Tibial nerve (tissue), 4 donors: ENCODE measurements around the gene TMEM44.

Experiments used
- CTCF ChIP-seq, 5 experiments: fragments of 200-600 bp in 3 of 5; fragments of 450-650 bp in 2 of 5; sonication (generic) in 3 of 5; IDR thresholded peaks; one replicate each; pipeline ENCODE4 v1.5.1; 2016 to 2019; ENCODE audit warnings: antibody characterized with exemption in 5 of 5, mild to moderate bottlenecking in 3 of 5, moderate library complexity in 2 of 5
- EP300 ChIP-seq, 2 donors: sonication (generic); formaldehyde crosslinking; IDR thresholded peaks; one replicate each; pipeline ENCODE4 v1.6.1; 2017; ENCODE audit warnings: antibody characterized with exemption in 2 of 2, mild to moderate bottlenecking in 1 of 2
- POLR2A ChIP-seq, 2 donors: fragments of 450-650 bp; IDR thresholded peaks; one replicate each; pipeline ENCODE4 v1.6.1; 2017; ENCODE audit warnings: antibody characterized with exemption in 2 of 2, mild to moderate bottlenecking in 2 of 2, moderate library complexity in 2 of 2

DNA sequence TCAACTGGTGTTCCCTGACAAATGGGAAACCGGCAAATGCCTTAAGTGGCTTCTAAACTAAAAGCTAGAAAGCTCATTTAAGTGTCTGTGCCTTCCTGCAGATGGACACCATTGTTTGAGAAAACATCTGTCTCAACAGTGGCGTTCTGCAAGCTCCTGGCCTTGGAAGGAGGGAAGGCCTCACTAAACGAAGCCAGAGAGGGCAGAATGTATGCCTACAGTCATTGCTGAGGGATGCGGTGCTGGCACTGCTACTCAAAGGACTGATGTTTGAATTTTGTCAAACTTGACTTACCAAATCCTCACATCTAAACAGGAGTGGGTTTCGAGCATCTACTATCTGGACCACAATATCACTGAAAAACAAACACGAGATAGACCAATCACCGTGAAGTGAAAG lies 26.6 kb upstream of the TMEM44 start:
- no peak for TF ChIP-seq CTCF (IDR thresholded peaks at IDR 0.05)
- no peak for TF ChIP-seq POLR2A (IDR thresholded peaks at IDR 0.05)
- no peak for TF ChIP-seq EP300 (IDR thresholded peaks at IDR 0.05)
